Endothelial cell of umbilical vein (primary cell): Measurements from ENCODE around the gene TAOK2. TPM values are rescaled to one million over a fixed set of nuclear protein-coding genes. Genes with fewer than 3 reads are reported as not detected.

Source experiments
- BruUV-seq: library from RNA; stranded (reverse); fragments of 400-500 nt; replicated peaks from 2 replicates; lab custom pipeline; 2021; lab: Mats Ljungman, UMichigan
- CTCF ChIA-PET: fragments of 300-600, 350-600 bp; sonication (Branson Sonifier 250); formaldehyde crosslinking; loops from one replicate; lab custom pipeline; 2021; ENCODE audit warnings: antibody characterized with exemption, inconsistent platforms; lab: Charles Lee
- POLR2A ChIA-PET: fragments of 300-600, 350-600 bp; sonication (Branson Sonifier 250); formaldehyde crosslinking; loops from one replicate; lab custom pipeline; 2021; ENCODE audit warnings: antibody characterized with exemption, inconsistent platforms; lab: Charles Lee
- DNase-seq: peaks from one replicate; pipeline ENCODE4 v3.0.0-alpha.2; 2011; ENCODE audit warnings: low read depth, low spot score
- FAIRE-seq: peaks from 2 replicates; lab custom pipeline; 2011; peaks lifted over from hg19 to GRCh38; lab: Jason Lieb, UNC
- H2AFZ ChIP-seq: 2 replicates; pipeline ENCODE4 v1.6.0; 2012; ENCODE audit warnings: low read depth, low read length, control low read depth, inconsistent platforms
- H3K27ac ChIP-seq: 2 replicates; pipeline ENCODE4 v1.5.1; 2011; ENCODE audit warnings: low read depth, mild to moderate bottlenecking, control low read depth, low read length, moderate library complexity; ENCODE audit not compliant: insufficient read depth
- H3K27me3 ChIP-seq, 2 experiments: 2 replicates each; pipeline versions ENCODE4 v1.6.0 to v1.6.1; 2011; ENCODE audit warnings: low read length in 2 of 2, mixed read lengths in 1 of 2; ENCODE audit not compliant: control insufficient read depth in 2 of 2, insufficient read depth in 2 of 2
- H3K36me3 ChIP-seq, 2 experiments: 2 replicates in 1 of 2; 3 replicates in 1 of 2; pipeline ENCODE4 v1.5.1; 2011; ENCODE audit warnings: low read length in 2 of 2, mild to moderate bottlenecking in 1 of 2, moderate library complexity in 1 of 2; ENCODE audit not compliant: control insufficient read depth in 2 of 2, insufficient read depth in 2 of 2; ENCODE audit errors: extremely low read depth in 1 of 2
- H3K4me1 ChIP-seq: 3 replicates; pipeline ENCODE4 v1.5.1; 2011; ENCODE audit warnings: mild to moderate bottlenecking, low read length; ENCODE audit not compliant: control insufficient read depth, insufficient read depth; ENCODE audit errors: extremely low read depth
- H3K4me2 ChIP-seq: 2 replicates; pipeline ENCODE4 v1.6.1; 2011; ENCODE audit warnings: low read length, control low read depth, mixed read lengths; ENCODE audit not compliant: insufficient read depth
- H3K4me3 ChIP-seq, 3 experiments: fragments of 200-600 bp in 1 of 3; sonication (generic), shearing (Covaris generic) in 1 of 3; replicated peaks in 1 of 3; 2 replicates each; pipeline ENCODE4 v1.5.1; 2011 to 2016; ENCODE audit warnings: control low read depth in 3 of 3, low read length in 3 of 3, mild to moderate bottlenecking in 2 of 3, inconsistent platforms in 1 of 3, low read depth in 1 of 3, moderate library complexity in 1 of 3; ENCODE audit not compliant: insufficient read depth in 1 of 3
- H3K79me2 ChIP-seq: 2 replicates; pipeline ENCODE4 v1.6.0; 2012; ENCODE audit warnings: low read length, inconsistent platforms; ENCODE audit not compliant: control insufficient read depth, insufficient read depth
- H3K9ac ChIP-seq: replicated peaks from 2 replicates; pipeline ENCODE3; 2011; ENCODE audit warnings: low read length, control low read depth; ENCODE audit not compliant: insufficient read depth; ENCODE audit errors: extremely low read depth
- H3K9me1 ChIP-seq: replicated peaks from 3 replicates; pipeline ENCODE4 v1.6.0; 2011; ENCODE audit warnings: mild to moderate bottlenecking, low read length; ENCODE audit not compliant: control insufficient read depth, insufficient read depth; ENCODE audit errors: extremely low read depth
- H3K9me3 ChIP-seq: replicated peaks from 2 replicates; pipeline ENCODE4 v1.5.1; 2012; ENCODE audit warnings: low read length, inconsistent platforms; ENCODE audit not compliant: control insufficient read depth, insufficient read depth
- H4K20me1 ChIP-seq: replicated peaks from 2 replicates; pipeline ENCODE3; 2011; ENCODE audit warnings: mild to moderate bottlenecking, low read length; ENCODE audit not compliant: control insufficient read depth, insufficient read depth; ENCODE audit errors: extremely low read depth
- CTCF ChIP-seq, 2 donors: IDR thresholded peaks; 1 replicate in 1 of 2; 2 replicates in 1 of 2; pipeline ENCODE4 v1.5.1; 2011; ENCODE audit warnings: low read length in 2 of 2, mild to moderate bottlenecking in 2 of 2, moderate library complexity in 2 of 2, control low read depth in 1 of 2, inconsistent platforms in 1 of 2, low read depth in 1 of 2; ENCODE audit not compliant: insufficient read depth in 1 of 2; ENCODE audit errors: extremely low read depth in 1 of 2
- EZH2 ChIP-seq: IDR thresholded peaks from 2 replicates; pipeline ENCODE4 v1.6.1; 2012; ENCODE audit warnings: borderline replicate concordance, low read depth, mild to moderate bottlenecking, moderate library complexity, low read length, inconsistent platforms; ENCODE audit not compliant: severe bottlenecking
- FOS ChIP-seq: IDR thresholded peaks from 2 replicates; pipeline ENCODE4 v1.6.1; 2011; ENCODE audit warnings: mild to moderate bottlenecking, low read length, moderate library complexity, borderline replicate concordance; ENCODE audit not compliant: insufficient read depth
- GATA2 ChIP-seq: IDR thresholded peaks from 2 replicates; pipeline ENCODE4 v1.7.0; 2011; ENCODE audit warnings: low read depth, mild to moderate bottlenecking, moderate library complexity, mixed read lengths, low read length; ENCODE audit not compliant: insufficient read length, insufficient read depth
- JUN ChIP-seq: IDR thresholded peaks from 2 replicates; pipeline ENCODE4 v1.6.1; 2011; ENCODE audit warnings: borderline replicate concordance, low read depth; ENCODE audit not compliant: insufficient read length, insufficient read depth
- MYC ChIP-seq: IDR thresholded peaks from one replicate; pipeline ENCODE4 v1.6.1; 2011; ENCODE audit warnings: mild to moderate bottlenecking, low read depth, low read length
- POLR2A ChIP-seq: IDR thresholded peaks from 2 replicates; pipeline ENCODE4 v1.6.1; 2012; ENCODE audit warnings: low read depth, mild to moderate bottlenecking, control low read depth, low read length
- POLR2AphosphoS5 ChIP-seq: IDR thresholded peaks from 2 replicates; pipeline ENCODE4 v1.6.1; 2012; ENCODE audit warnings: low read depth, mild to moderate bottlenecking, control low read depth, low read length, moderate library complexity; ENCODE audit not compliant: insufficient read depth
- dilution Hi-C: fragments of 300-500 bp; cut with MboI; formaldehyde crosslinking; loops from one replicate; pipeline ENCODE4 v1.15.0; 2019; ENCODE audit warnings: low sequenced_read_pairs; ENCODE audit not compliant: extremely low pct_ligation_motif_present
- intact Hi-C: fragments of 100-400 bp; cut with micrococcal nuclease; formaldehyde crosslinking; loops from one replicate; pipeline ENCODE4 v1.10.0; 2022
- polyA plus RNA-seq, 4 experiments: library from polyadenylated mRNA; depleted of rRNA in 3 of 4; stranded (reverse) in 3 of 4; unstranded in 1 of 4; fragments of >200 nt; gene quantifications; 2 replicates each; pipeline versions ENCODE4 v1.2.1 to v1.2.3, GENCODE V29; 2011 to 2012; ENCODE audit warnings: missing spikeins in 1 of 4
- total RNA-seq: library from RNA; stranded (reverse); gene quantifications from 2 replicates; pipeline ENCODE4 v1.2.3, GENCODE V29; 2021
- TF ChIP-seq, protein P1 (sequence below): IDR thresholded peaks from 2 replicates; pipeline ENCODE4 v1.6.1; 2011; ENCODE audit not compliant: insufficient read depth, insufficient read length

Gene TAOK2
- total and polyA plus RNA-seq, 2 donors (not counting 3 experiments of a cell fraction or from before 2014, with no cell fraction given): 52.8 to 114 TPM

DNA sequence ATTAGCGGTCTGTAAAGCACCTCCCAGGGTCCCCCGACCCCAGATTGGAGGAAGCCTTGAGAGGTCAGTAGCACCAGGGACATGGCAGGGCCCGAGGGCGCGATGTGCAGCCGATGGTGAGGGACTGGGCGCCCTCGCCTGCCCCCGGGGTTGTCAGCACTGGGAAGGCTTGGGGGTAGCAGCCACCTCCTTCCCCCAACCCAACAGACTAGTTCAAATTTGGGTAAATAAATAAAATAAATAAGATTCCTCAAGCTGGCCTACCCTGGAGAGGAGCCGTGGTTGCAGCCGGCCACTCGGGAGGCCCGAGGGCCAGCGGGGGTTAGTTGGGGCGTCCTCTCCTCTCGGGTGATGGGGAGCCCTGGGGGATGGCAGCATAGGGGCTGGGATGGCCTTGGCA, 50.8 kb downstream of the TAOK2 start:
- no peak overlapping the region for H2AFZ ChIP-seq
- TF ChIP-seq, protein P1, sequence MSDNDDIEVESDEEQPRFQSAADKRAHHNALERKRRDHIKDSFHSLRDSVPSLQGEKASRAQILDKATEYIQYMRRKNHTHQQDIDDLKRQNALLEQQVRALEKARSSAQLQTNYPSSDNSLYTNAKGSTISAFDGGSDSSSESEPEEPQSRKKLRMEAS: no peak
- no peak for TF ChIP-seq GATA2
- no peak for TF ChIP-seq FOS
- TF ChIP-seq EZH2: no peak
- no peak for TF ChIP-seq MYC
- TF ChIP-seq POLR2AphosphoS5: no peak
- TF ChIP-seq CTCF (IDR thresholded peaks at IDR 0.05; ENCODE audit: extremely low read depth in 1 of 2, insufficient read depth in 1 of 2, low read depth in 1 of 2, low read length in 2 of 2): no peak
- no peak for TF ChIP-seq JUN
- no peak for TF ChIP-seq POLR2A
- no TSS peak for BruUV-seq
- ChIA-PET CTCF (interaction anchor here (0.6 to 2.3 kb wide), 2 partner anchors 7 to 248 kb away, joined by 4 to 16 read pairs; partner anchors contain the start of gene TLCD3B), POLR2A (no interaction called here)
- peaks cover 3 to 4% of the 10 kb centered on the region in 2 experiments for H3K27me3 ChIP-seq
- H3K9me3 ChIP-seq: no peaks in the 10 kb centered on the region
- no peaks in the 10 kb centered on the region for H3K36me3 ChIP-seq
- DNase-seq (no peak), FAIRE-seq (no peak)
- H3K79me2 ChIP-seq: no peaks in the 10 kb centered on the region
- H3K4me2 ChIP-seq: no peak overlapping the region
- intact Hi-C loops: no loop called here
- dilution Hi-C loops: no loop called here
- H3K9ac ChIP-seq: no peak overlapping the region
- H3K4me3 ChIP-seq: no peak overlapping the region
- H3K4me1 ChIP-seq: no peaks in the 10 kb centered on the region
- no peaks in the 10 kb centered on the region for H3K9me1 ChIP-seq
- no peak overlapping the region for H3K27ac ChIP-seq
- no peaks in the 10 kb centered on the region for H4K20me1 ChIP-seq
